GM21447 (cell line): ENCODE data around the gene OR5T3.
"Not testable (repeated sequence)": the region's sequence is repeated elsewhere in the genome, so short reads cannot be mapped to it uniquely, and the experiment has no call there.

Experiments used
- ATAC-seq: cut with Tn5 transposase; IDR thresholded peaks from one replicate; pipeline ENCODE4 v1.9.1; 2021; ENCODE audit not compliant: unreplicated experiment

Gene OR5T3

DNA sequence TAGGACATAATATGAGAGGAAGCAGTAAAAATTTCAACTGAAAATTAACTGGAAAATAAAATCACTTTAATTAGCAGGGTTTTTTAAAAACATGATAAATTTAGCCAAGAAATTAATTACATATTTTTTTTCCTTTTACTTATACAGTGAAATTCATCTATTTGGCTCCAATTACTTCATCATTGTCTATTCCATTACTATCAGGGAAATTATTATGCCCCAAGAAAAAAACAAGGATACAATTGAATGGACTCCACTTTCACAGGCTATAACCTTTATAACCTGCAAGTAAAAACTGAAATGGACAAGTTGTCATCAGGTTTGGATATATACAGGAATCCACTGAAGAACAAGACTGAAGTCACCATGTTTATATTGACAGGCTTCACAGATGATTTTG is at the start of gene OR5T3:
Gene OR5T3, plus strand, starts transcription at position 301 of the 400 bp plus-strand sequence. Its CDS starts 0 bp downstream, at position 301.
- no peak for ATAC-seq

- ATAC-seq: no peak
Observed at GRCh38 chr11:56207790-56208189, 44.3 kb upstream of the OR5T3 start.

- ATAC-seq: no peak
Observed at GRCh38 chr11:56214537-56214936, 37.5 kb upstream of the OR5T3 start.

GRCh38 chr11:56219735-56220134 is 32.3 kb upstream of the OR5T3 start:
- not testable (repeated sequence) for ATAC-seq

GRCh38 chr11:56234155-56234554 is 17.9 kb upstream of the OR5T3 start, which contains the start of gene OR5T2:
TSS of gene OR5T2 (minus strand) at chr11:56234255. CDS start at chr11:56233062, 1,193 bp downstream.
- no peak for ATAC-seq

DNA sequence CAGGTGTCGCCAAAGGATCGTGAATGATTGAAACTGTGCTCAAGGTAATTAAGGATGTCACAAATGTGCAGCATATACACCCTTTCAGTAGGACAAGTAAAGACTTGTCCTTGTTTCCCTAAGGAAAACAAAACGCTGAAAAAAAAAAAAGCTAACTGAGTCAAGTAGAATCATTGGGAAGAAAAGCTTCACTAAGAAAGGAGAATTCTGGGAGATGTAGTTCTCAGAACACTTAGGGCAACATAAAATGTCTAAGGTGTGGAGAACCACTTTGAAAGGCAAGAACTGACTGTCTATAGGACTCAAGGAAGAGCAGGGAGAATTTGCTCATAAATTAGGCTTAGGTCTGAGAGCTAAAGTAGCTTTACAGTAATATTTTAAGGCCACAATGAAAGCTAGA is 19.0 kb downstream of the OR5T3 start:
- no peak for ATAC-seq

GRCh38 chr11:56273854-56274253 is 21.8 kb downstream of the OR5T3 start, which contains the start of gene OR5T1:
TSS of gene OR5T1 (plus strand) at chr11:56274154. CDS start at chr11:56275639, 1,485 bp downstream.
- no peak for ATAC-seq

DNA sequence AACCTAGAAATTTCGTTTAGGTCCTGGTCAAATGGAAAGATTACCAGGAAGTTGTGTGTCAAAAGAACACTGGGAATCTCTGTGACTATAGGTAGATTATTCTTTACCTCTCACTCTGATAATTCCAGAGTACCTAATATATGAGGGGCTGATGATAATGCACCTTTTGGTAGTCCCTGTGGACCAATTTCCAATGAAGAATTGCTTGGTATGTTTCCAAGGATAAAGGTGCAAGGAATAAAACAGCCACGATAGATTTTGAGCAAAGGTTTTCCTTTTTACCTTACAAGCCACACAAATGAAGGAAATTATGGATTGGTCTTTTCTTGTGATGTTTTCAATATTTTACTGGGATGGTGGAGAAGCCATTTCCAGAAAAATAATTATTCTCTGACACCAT is 40.1 kb downstream of the OR5T3 start, which contains the start of gene OR8H1:
Gene OR8H1, minus strand, starts transcription at position 101 of the 400 bp plus-strand sequence. CDS start 1,192 bp downstream, outside the sequence.
- ATAC-seq: no peak

DNA sequence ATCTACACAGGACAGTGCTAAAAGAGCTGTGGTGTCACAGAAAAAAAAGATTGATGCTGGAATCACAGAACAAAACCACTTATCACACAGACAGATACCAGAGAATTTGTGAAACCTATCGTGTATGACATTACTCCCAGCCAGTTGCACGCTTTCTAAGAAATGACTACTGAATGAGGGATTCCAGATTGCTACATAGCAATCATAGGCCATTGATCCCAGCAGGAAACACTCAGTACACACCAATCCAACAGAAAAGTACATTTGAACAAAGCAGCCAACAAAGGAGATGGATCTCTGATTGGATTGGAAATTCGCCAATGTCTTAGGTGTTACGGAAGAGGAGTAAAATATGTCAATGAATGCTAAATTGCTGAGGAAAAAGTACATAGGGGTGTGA is 44.8 kb downstream of the OR5T3 start:
- no peak for ATAC-seq
